Ishikawa (cell line): ENCODE results near the gene TBCC.

Experiments
- CEBPB ChIP-seq: IDR thresholded peaks from 2 replicates; pipeline ENCODE4 v1.6.1; 2012
- CREB1 ChIP-seq: IDR thresholded peaks from 2 replicates; pipeline ENCODE4 v1.6.1; 2012; ENCODE audit warnings: low read depth
- EGR1 ChIP-seq: IDR thresholded peaks from 2 replicates; pipeline ENCODE4 v1.6.1; 2012
- EP300 ChIP-seq: IDR thresholded peaks from 2 replicates; pipeline ENCODE4 v1.6.1; 2012; ENCODE audit warnings: borderline replicate concordance
- FOXM1 ChIP-seq: IDR thresholded peaks from 2 replicates; pipeline ENCODE4 v1.6.1; 2012; ENCODE audit warnings: low read depth, borderline replicate concordance
- MAX ChIP-seq: IDR thresholded peaks from 2 replicates; pipeline ENCODE4 v1.6.1; 2012
- NFIC ChIP-seq: IDR thresholded peaks from 2 replicates; pipeline ENCODE4 v1.6.1; 2012
- RAD21 ChIP-seq: IDR thresholded peaks from 2 replicates; pipeline ENCODE4 v1.6.1; 2012; ENCODE audit warnings: low read depth
- REST ChIP-seq: IDR thresholded peaks from 2 replicates; pipeline ENCODE4 v1.6.1; 2012; ENCODE audit warnings: low read depth, mild to moderate bottlenecking
- TAF1 ChIP-seq: IDR thresholded peaks from 2 replicates; pipeline ENCODE4 v1.6.1; 2012; ENCODE audit warnings: low read depth, mild to moderate bottlenecking
- TCF12 ChIP-seq: IDR thresholded peaks from 2 replicates; pipeline ENCODE4 v1.6.1; 2012; ENCODE audit warnings: low read depth
- TEAD4 ChIP-seq: IDR thresholded peaks from 2 replicates; pipeline ENCODE4 v1.6.1; 2012
- USF1 ChIP-seq: IDR thresholded peaks from 2 replicates; pipeline ENCODE4 v1.6.1; 2012
- YY1 ChIP-seq: IDR thresholded peaks from 2 replicates; pipeline ENCODE4 v1.6.1; 2012; ENCODE audit warnings: low read depth
- ZBTB7A ChIP-seq: IDR thresholded peaks from 2 replicates; pipeline ENCODE4 v1.6.1; 2012; ENCODE audit warnings: low read depth

The TBCC gene

GRCh38 chr6:42790549-42791181, 44.8 kb upstream of the TBCC start:
- TF ChIP-seq EP300 (no peak), CREB1 (no peak), REST (no peak), USF1 (no peak), RAD21 (no peak), TEAD4 (no peak), MAX (no peak)

- TF ChIP-seq MAX, result no peak
- TF ChIP-seq YY1, result no peak
- TF ChIP-seq NFIC, result no peak
- TF ChIP-seq REST, result no peak
- TF ChIP-seq CEBPB, result no peak
- TF ChIP-seq TCF12, result no peak
- no peak for TF ChIP-seq CREB1
- no peak for TF ChIP-seq TEAD4
- TF ChIP-seq EP300, result no peak
These were observed 42.8 kb upstream of the TBCC start for GRCh38 chr6:42788671-42789070.

GRCh38 chr6:42787063-42787472, 41.2 kb upstream of the TBCC start:
- no peak for TF ChIP-seq EP300
- TF ChIP-seq CREB1, result no peak
- TF ChIP-seq FOXM1, result no peak
- no peak for TF ChIP-seq YY1
- no peak for TF ChIP-seq TAF1
- no peak for TF ChIP-seq TCF12
- TF ChIP-seq REST, result no peak
- TF ChIP-seq ZBTB7A, result no peak
- no peak for TF ChIP-seq CEBPB
- no peak for TF ChIP-seq RAD21

GRCh38 chr6:42786525-42786985, 40.7 kb upstream of the TBCC start:
- no peak for TF ChIP-seq FOXM1
- no peak for TF ChIP-seq YY1
- no peak for TF ChIP-seq MAX
- TF ChIP-seq RAD21, result no peak
- TF ChIP-seq REST, result no peak
- TF ChIP-seq USF1, result no peak
- TF ChIP-seq TEAD4, result no peak
- TF ChIP-seq CREB1, result no peak
- no peak for TF ChIP-seq ZBTB7A
- TF ChIP-seq CEBPB, result no peak
- no peak for TF ChIP-seq EP300
- no peak for TF ChIP-seq EGR1
- TF ChIP-seq NFIC, result no peak
- TF ChIP-seq TAF1, result no peak
- no peak for TF ChIP-seq TCF12
